ENCODE measurements around the gene FGF14. TPM values are rescaled to one million over a fixed set of nuclear protein-coding genes. Genes with fewer than 3 reads are reported as not detected.

Gene FGF14
- polyA plus RNA-seq, 1 donor (not counting 4 experiments of a cell fraction or from before 2014, with no cell fraction given): 0.09 TPM

DNA sequence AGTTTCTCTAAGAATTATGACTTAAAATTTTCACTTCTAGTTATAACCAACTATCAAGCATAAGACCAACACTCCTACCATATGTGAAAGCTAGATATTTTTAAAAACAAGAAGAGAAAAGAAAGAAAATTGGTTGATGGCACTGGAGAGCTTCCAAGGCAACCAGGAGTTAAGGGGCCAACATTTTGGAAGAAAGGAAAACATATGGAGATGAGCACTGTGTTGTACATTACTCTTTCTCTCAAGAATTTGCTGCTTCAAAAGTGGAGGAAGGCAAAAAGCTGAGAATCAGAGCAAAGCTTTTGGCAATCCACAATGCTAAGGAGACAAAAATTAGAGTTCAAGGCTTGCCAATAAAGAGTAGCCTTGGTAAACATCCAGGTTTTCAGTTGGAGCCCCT lies 503.2 kb downstream of the FGF14 start:
- Histone ChIP-seq H3K27me3 (ENCODE audit: control insufficient read depth, extremely low read depth, insufficient read depth, low read length) (no peaks in the 10 kb centered on the region), H3K9me3 (ENCODE audit: control insufficient read depth, low read depth, low read length) (no peaks in the 10 kb centered on the region), H3K4me2 (ENCODE audit: control insufficient read depth, extremely low read depth, insufficient read depth, low read depth, low read length) (no peak overlapping the region), H3K9ac (ENCODE audit: control insufficient read depth, extremely low read depth, insufficient read depth, low read length) (no peak overlapping the region), H4K20me1 (ENCODE audit: control insufficient read depth, extremely low read depth, insufficient read depth, low read length) (no peaks in the 10 kb centered on the region), H3K27ac (ENCODE audit: control insufficient read depth, insufficient read depth, low read length) (no peak overlapping the region), H3K4me3 (ENCODE audit: control insufficient read depth in 2 of 3, extremely low read depth in 1 of 3, insufficient read depth in 2 of 3, low read depth in 1 of 3, low read length in 3 of 3) (no peak overlapping the region), H3K79me2 (ENCODE audit: control insufficient read depth, insufficient read depth, low read length) (no peaks in the 10 kb centered on the region), H3K36me3 (ENCODE audit: control insufficient read depth in 2 of 2, extremely low read depth in 1 of 2, insufficient read depth in 2 of 2, low read length in 2 of 2) (no peaks in the 10 kb centered on the region), H3K4me1 (ENCODE audit: control insufficient read depth, extremely low read depth, insufficient read depth, low read length) (no peaks in the 10 kb centered on the region), H2AFZ (ENCODE audit: control insufficient read depth, low read length) (no peak overlapping the region), H3K9me1 (ENCODE audit: control insufficient read depth, extremely low read depth, insufficient read depth, low read length) (no peaks in the 10 kb centered on the region)
- TF ChIP-seq, protein P1, sequence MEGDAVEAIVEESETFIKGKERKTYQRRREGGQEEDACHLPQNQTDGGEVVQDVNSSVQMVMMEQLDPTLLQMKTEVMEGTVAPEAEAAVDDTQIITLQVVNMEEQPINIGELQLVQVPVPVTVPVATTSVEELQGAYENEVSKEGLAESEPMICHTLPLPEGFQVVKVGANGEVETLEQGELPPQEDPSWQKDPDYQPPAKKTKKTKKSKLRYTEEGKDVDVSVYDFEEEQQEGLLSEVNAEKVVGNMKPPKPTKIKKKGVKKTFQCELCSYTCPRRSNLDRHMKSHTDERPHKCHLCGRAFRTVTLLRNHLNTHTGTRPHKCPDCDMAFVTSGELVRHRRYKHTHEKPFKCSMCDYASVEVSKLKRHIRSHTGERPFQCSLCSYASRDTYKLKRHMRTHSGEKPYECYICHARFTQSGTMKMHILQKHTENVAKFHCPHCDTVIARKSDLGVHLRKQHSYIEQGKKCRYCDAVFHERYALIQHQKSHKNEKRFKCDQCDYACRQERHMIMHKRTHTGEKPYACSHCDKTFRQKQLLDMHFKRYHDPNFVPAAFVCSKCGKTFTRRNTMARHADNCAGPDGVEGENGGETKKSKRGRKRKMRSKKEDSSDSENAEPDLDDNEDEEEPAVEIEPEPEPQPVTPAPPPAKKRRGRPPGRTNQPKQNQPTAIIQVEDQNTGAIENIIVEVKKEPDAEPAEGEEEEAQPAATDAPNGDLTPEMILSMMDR (optimal IDR thresholded peaks at IDR 0.05 in 1 of 3, IDR thresholded peaks at IDR 0.05 in 1 of 3, conservative IDR thresholded peaks at IDR 0.05 in 1 of 3; ENCODE audit: extremely low read depth in 1 of 3, insufficient read depth in 2 of 3, low read length in 3 of 3): no peak
- TF ChIP-seq EZH2 (IDR thresholded peaks at IDR 0.05; ENCODE audit: low read length): no peak
- dilution Hi-C loops (cut with MboI; ENCODE audit: extremely low pct_ligation_motif_present, low sequenced_read_pairs): no loop called here
- no peak for FAIRE-seq
- DNase-seq (ENCODE audit: low read depth, low spot score): no peak

DNA sequence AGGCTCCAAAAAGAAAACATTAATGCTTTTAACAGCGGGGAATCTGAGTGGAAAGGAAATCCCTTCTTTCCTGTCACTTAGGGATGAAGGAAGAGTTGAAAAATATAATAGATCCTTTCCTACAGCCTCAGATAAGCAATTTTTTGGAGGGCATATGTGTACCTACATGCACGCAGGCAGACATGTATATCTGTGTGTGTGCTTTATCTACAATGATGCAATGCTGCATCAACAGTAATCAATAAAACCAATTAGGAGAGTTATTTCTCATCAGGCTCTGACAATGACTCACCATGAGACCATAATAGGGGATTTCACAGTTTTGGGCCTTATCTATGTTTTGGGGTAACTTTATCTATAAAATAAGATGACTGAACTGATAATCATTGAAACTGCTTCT lies 505.3 kb downstream of the FGF14 start:
- no peak for TF ChIP-seq EZH2 (IDR thresholded peaks at IDR 0.05; ENCODE audit: low read length)
- TF ChIP-seq, protein P1 (optimal IDR thresholded peaks at IDR 0.05 in 1 of 3, IDR thresholded peaks at IDR 0.05 in 1 of 3, conservative IDR thresholded peaks at IDR 0.05 in 1 of 3; ENCODE audit: extremely low read depth in 1 of 3, insufficient read depth in 2 of 3, low read length in 3 of 3): no peak
- no peak for FAIRE-seq
- no peak overlapping the region for H3K9ac ChIP-seq (ENCODE audit: control insufficient read depth, extremely low read depth, insufficient read depth, low read length)
- no peaks in the 10 kb centered on the region for H3K4me1 ChIP-seq (ENCODE audit: control insufficient read depth, extremely low read depth, insufficient read depth, low read length)
- dilution Hi-C loops (cut with MboI; ENCODE audit: extremely low pct_ligation_motif_present, low sequenced_read_pairs): no loop called here
- no peak overlapping the region for H3K4me2 ChIP-seq (ENCODE audit: control insufficient read depth, extremely low read depth, insufficient read depth, low read depth, low read length)
- H3K27ac ChIP-seq (ENCODE audit: control insufficient read depth, insufficient read depth, low read length): no peak overlapping the region
- H3K9me3 ChIP-seq (ENCODE audit: control insufficient read depth, low read depth, low read length): no peaks in the 10 kb centered on the region
- H2AFZ ChIP-seq (ENCODE audit: control insufficient read depth, low read length): no peak overlapping the region
- H4K20me1 ChIP-seq (ENCODE audit: control insufficient read depth, extremely low read depth, insufficient read depth, low read length): no peaks in the 10 kb centered on the region
- H3K79me2 ChIP-seq (ENCODE audit: control insufficient read depth, insufficient read depth, low read length): no peaks in the 10 kb centered on the region
- no peaks in the 10 kb centered on the region for H3K27me3 ChIP-seq (ENCODE audit: control insufficient read depth, extremely low read depth, insufficient read depth, low read length)
- no peak for DNase-seq (ENCODE audit: low read depth, low spot score)
- H3K9me1 ChIP-seq (ENCODE audit: control insufficient read depth, extremely low read depth, insufficient read depth, low read length): no peaks in the 10 kb centered on the region
- H3K4me3 ChIP-seq (ENCODE audit: control insufficient read depth in 2 of 3, extremely low read depth in 1 of 3, insufficient read depth in 2 of 3, low read depth in 1 of 3, low read length in 3 of 3): no peak overlapping the region
- H3K36me3 ChIP-seq (ENCODE audit: control insufficient read depth in 2 of 2, extremely low read depth in 1 of 2, insufficient read depth in 2 of 2, low read length in 2 of 2): no peaks in the 10 kb centered on the region

Data from keratinocyte (primary cell).